ENCODE measurements around the gene AGBL1.
"Not testable (repeated sequence)": the region's sequence is repeated elsewhere in the genome, so short reads cannot be mapped to it uniquely, and the experiment has no call there.

The AGBL1 gene

DNA sequence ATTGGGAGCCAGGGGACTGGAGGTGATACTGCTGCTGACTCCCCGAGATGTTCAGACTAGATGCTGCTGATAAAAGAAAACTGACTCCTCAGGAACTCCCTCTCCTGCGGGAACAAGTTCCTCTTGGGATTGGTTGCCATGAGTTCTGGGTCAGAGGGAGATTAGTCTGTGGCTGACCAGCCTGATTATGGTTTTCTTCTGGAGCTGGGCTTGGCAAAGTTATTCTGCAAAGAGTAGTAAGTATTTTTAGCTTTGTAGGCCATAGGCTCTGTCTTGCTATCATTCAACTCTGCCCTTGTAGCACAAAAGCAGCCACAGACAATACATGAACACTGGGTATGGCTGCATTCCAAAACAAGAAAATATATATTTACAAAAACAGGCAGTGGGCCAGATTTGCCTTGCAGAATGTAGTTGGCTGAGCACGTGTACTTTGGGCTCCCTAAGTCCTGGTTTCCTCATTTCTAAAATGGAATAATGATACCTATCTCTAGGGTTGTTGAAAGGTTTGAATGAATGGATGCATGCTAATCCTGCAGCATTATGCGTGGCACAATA lies 796.8 kb downstream of the AGBL1 start:
- DNase-seq (ENCODE audit: low spot score): no peak
- TF ChIP-seq, protein P1, sequence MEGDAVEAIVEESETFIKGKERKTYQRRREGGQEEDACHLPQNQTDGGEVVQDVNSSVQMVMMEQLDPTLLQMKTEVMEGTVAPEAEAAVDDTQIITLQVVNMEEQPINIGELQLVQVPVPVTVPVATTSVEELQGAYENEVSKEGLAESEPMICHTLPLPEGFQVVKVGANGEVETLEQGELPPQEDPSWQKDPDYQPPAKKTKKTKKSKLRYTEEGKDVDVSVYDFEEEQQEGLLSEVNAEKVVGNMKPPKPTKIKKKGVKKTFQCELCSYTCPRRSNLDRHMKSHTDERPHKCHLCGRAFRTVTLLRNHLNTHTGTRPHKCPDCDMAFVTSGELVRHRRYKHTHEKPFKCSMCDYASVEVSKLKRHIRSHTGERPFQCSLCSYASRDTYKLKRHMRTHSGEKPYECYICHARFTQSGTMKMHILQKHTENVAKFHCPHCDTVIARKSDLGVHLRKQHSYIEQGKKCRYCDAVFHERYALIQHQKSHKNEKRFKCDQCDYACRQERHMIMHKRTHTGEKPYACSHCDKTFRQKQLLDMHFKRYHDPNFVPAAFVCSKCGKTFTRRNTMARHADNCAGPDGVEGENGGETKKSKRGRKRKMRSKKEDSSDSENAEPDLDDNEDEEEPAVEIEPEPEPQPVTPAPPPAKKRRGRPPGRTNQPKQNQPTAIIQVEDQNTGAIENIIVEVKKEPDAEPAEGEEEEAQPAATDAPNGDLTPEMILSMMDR (IDR thresholded peaks at IDR 0.05; ENCODE audit: extremely low read depth, missing control alignments): no peak

DNA sequence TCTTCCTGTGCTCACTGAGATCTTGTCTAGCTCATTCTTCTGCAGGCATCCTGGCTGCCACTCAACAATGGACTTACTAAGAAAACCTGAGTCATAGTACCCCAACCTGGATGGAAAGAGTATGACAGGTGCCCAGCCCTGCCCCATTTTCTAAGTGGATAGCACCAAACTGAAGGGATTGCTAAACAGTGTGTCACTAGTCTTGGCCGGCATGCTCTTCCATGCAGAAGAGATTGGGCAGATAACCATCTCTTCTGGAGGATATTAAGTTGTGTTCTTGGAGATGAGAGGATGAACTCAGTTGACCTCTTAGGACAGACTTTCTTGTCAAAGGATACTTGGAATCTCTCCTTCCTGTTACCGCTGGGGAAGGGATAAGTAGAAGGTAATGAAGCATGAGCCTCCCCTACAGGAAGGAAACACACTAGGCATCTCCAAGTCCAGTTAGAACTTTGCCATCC lies 797.5 kb downstream of the AGBL1 start:
- TF ChIP-seq, protein P1 (IDR thresholded peaks at IDR 0.05; ENCODE audit: extremely low read depth, missing control alignments): no peak
- no peak for DNase-seq (ENCODE audit: low spot score)

DNA sequence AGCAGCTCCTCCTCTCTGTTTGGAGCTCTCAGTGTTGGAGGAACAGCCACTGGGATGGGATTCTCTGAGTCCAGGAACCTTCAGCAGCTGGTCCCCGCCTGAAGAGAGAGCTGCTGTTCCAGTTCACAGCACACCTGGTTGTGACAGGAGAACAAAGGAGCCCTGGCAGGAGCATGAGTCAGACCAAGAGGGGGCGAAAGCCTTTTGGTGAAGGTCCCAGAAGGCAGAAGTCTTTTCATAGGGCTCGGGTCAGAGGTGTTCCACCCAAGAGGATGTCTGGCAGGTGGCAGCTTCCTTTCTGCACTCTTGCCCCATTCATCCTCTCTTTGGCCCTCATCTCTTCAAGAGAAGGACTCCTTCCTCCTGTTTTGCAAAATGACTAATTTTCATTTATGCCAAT lies 799.2 kb downstream of the AGBL1 start:
- not testable (repeated sequence) for DNase-seq (ENCODE audit: low spot score)

DNA sequence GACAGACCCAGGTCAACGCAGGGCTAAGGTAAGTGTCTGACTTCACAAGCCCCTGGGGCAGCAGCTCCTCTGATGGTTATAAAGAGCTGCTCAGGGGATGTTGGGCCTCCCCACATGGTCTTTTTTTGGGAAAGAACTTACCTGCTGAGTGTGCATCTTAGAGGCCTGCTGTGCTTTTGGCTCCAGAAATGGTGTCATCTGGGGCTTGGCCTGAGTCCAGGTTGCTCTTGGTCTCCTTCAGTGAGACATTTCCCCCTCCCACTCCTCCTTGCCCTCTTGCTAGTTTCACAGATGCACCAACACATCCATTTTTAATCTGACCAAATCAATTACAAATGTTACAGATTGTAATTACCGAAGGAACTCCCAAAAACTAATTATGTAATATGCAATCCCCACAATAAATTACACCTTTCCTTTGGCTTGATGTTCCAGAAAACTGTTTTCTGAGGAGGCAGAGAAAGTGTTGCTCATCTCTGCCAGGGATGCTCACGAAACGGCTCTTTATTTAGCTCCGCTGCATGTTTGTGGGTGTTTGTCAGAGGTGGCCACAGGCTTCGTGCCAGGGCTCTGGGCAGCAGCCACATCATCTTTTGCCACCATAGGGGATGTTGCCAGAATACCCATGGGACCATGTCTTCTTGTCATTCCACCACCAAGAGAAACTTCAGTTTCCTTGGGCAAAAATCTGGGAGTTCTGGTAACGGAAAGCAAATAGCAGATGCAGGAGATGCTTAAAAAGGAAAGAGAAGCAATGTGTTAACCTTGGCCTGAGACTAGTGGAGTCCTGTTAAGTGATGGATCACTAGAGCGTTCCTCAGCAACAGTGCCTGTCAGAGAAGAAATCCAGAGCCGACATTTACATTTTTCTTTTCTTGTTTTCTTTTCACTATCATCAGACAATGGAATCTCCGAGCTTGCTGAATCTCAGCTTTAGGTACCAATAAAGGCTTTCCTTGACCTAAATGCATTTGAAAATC lies 799.9 kb downstream of the AGBL1 start:
- no peak for DNase-seq (ENCODE audit: low spot score)
- TF ChIP-seq, protein P1 (IDR thresholded peaks at IDR 0.05; ENCODE audit: extremely low read depth, missing control alignments): no peak

DNA sequence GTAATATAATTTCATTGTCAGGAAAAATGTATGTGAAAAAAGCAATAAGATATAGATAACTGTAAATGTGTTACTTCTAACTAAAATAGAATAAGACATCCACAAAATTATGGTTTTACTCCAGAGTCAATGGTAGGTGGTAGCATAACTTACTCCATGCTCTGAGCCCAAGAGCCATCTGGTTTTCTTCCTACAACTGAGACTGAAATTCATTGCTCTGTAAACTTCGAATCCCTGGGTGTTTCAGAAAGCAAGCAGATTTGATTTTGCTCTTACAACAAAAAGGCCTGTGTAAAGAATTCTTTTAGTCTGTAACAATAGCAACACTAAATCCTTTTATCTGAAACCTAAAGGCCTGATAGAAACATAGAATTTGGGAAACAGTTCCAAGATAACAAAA lies 805.9 kb downstream of the AGBL1 start:
- TF ChIP-seq, protein P1 (IDR thresholded peaks at IDR 0.05; ENCODE audit: extremely low read depth, missing control alignments): no peak
- DNase-seq (ENCODE audit: low spot score): no peak

DNA sequence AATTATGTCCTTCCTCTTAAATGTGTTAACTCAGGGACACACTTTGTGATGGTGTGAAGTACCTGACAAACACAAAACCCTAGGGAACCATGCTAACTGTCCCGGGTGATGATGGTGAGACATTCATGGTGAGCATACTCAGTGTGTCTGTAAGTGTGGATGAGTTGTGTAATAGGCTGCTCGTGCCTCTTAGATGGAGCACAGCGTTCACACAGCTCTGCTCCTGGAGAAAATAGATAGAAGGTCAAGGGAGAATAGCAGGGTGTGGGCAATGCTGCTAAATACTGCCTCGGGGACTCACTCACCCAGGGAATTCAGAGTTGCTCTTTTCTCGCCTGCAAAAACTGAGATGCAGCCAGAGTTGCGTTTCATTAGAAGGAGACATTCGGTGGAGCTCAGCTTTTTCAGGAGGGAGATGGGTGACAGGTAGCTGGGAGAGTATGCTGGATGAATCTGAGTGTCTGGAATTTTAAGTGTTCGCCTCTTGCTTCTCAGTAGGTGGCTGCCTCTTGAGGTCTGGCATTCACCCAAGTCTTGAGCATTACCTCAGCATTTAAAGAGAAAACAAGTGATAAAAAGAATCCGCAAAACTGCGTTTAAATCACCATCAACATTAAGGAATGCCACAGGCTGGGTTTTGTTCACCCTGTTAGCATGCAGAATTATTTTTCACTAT lies 813.2 kb downstream of the AGBL1 start:
- TF ChIP-seq, protein P1 (IDR thresholded peaks at IDR 0.05; ENCODE audit: extremely low read depth, missing control alignments): no peak
- no peak for DNase-seq (ENCODE audit: low spot score)

DNA sequence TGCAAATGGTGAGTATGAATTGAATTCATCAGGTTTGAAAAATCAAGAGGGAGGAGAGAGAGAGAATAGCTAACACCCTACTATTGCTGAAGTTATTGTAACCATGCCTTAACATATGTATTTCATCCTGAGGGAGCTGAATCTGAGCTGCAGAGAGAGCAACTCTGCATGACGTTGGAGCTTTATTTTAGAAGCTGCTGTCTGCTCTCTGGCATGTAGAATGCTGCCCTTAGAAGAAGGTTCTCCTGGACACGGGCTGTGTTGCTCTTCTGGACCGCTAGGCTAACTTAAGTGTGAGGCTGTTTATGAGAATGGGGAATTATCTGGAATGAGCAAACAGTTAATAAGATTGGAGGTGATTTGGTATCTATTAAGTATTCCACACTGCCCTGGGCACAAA lies 814.6 kb downstream of the AGBL1 start:
- TF ChIP-seq, protein P1 (IDR thresholded peaks at IDR 0.05; ENCODE audit: extremely low read depth, missing control alignments): no peak
- no peak for DNase-seq (ENCODE audit: low spot score)

Measured in GM20000 (cell line).